H9 (cell line): ENCODE data around the gene GPR12. TPM values are rescaled to one million over a fixed set of nuclear protein-coding genes. Genes with fewer than 3 reads are reported as not detected.

ENCODE experiments used
- DNase-seq: peaks from one replicate; pipeline ENCODE4 v3.0.0-alpha.2; 2017
- H2AFZ ChIP-seq: one replicate; pipeline ENCODE4 v1.6.1; 2013; ENCODE audit warnings: mild to moderate bottlenecking, low read length, control low read depth, moderate library complexity
- H2AK5ac ChIP-seq: 2 replicates; pipeline ENCODE4 v1.6.1; 2013; ENCODE audit warnings: low read length, control low read depth, mixed read lengths; ENCODE audit not compliant: insufficient read length
- H2BK120ac ChIP-seq: one replicate; pipeline ENCODE4 v1.6.1; 2013; ENCODE audit warnings: low read depth, mild to moderate bottlenecking, low read length, control low read depth, inconsistent platforms; ENCODE audit not compliant: poor library complexity, severe bottlenecking
- H2BK12ac ChIP-seq: 2 replicates; pipeline ENCODE4 v1.6.1; 2013; ENCODE audit warnings: low read length, control low read depth, mixed read lengths, low read depth; ENCODE audit not compliant: insufficient read length
- H2BK15ac ChIP-seq: 2 replicates; pipeline ENCODE4 v1.6.1; 2013; ENCODE audit warnings: low read depth, low read length, control low read depth
- H2BK20ac ChIP-seq: one replicate; pipeline ENCODE4 v1.6.1; 2013; ENCODE audit warnings: low read depth, mild to moderate bottlenecking, low read length, control low read depth, inconsistent platforms; ENCODE audit not compliant: poor library complexity, severe bottlenecking
- H2BK5ac ChIP-seq: 2 replicates; pipeline ENCODE4 v1.6.1; 2013; ENCODE audit warnings: low read length, control low read depth, mixed read lengths; ENCODE audit not compliant: insufficient read length
- H3K14ac ChIP-seq: 2 replicates; pipeline ENCODE4 v1.6.1; 2013; ENCODE audit warnings: low read length, control low read depth; ENCODE audit not compliant: insufficient read depth
- H3K18ac ChIP-seq: 2 replicates; pipeline ENCODE4 v1.6.1; 2013; ENCODE audit warnings: low read depth, mild to moderate bottlenecking, mixed read lengths, low read length, control low read depth; ENCODE audit not compliant: insufficient read length
- H3K23ac ChIP-seq: 2 replicates; pipeline ENCODE4 v1.6.1; 2013; ENCODE audit warnings: low read length, control low read depth, mixed read lengths, low read depth; ENCODE audit not compliant: insufficient read length
- H3K23me2 ChIP-seq: 2 replicates; pipeline ENCODE4 v1.6.1; 2013; ENCODE audit warnings: low read depth, mild to moderate bottlenecking, mixed read lengths, low read length, control low read depth; ENCODE audit not compliant: insufficient read length, poor library complexity, severe bottlenecking
- H3K27ac ChIP-seq: 2 replicates; pipeline ENCODE4 v1.5.1; 2013; ENCODE audit warnings: low read length, control low read depth, mixed read lengths, low read depth; ENCODE audit not compliant: insufficient read length
- H3K27me3 ChIP-seq: 2 replicates; pipeline ENCODE4 v1.6.1; 2013; ENCODE audit warnings: low read length, control low read depth, inconsistent platforms; ENCODE audit not compliant: insufficient read depth
- H3K4ac ChIP-seq: 2 replicates; pipeline ENCODE4 v1.6.1; 2013; ENCODE audit warnings: low read depth, mild to moderate bottlenecking, control low read depth, inconsistent platforms, low read length, moderate library complexity
- H3K4me1 ChIP-seq: 2 replicates; pipeline ENCODE4 v1.6.1; 2013; ENCODE audit warnings: low read length, control low read depth, inconsistent platforms; ENCODE audit not compliant: insufficient read depth
- H3K4me2 ChIP-seq: 2 replicates; pipeline ENCODE4 v1.6.1; 2013; ENCODE audit warnings: low read length, control low read depth, mixed read lengths; ENCODE audit not compliant: insufficient read length, insufficient read depth
- H3K56ac ChIP-seq: 2 replicates; pipeline ENCODE4 v1.6.1; 2013; ENCODE audit warnings: low read depth, mild to moderate bottlenecking, mixed read lengths, low read length, control low read depth; ENCODE audit not compliant: insufficient read length
- H3K79me1 ChIP-seq: 2 replicates; pipeline ENCODE4 v1.6.1; 2013; ENCODE audit warnings: low read depth, mild to moderate bottlenecking, moderate library complexity, low read length, control low read depth, inconsistent platforms; ENCODE audit not compliant: insufficient read depth, poor library complexity, severe bottlenecking
- H3K79me2 ChIP-seq: 2 replicates; pipeline ENCODE4 v1.6.1; 2013; ENCODE audit warnings: low read length, control low read depth, inconsistent platforms; ENCODE audit not compliant: insufficient read depth
- H3K9ac ChIP-seq: 2 replicates; pipeline ENCODE4 v1.6.1; 2013; ENCODE audit warnings: low read length, control low read depth, mixed read lengths; ENCODE audit not compliant: insufficient read length; ENCODE audit errors: extremely low read depth
- H3K9me3 ChIP-seq: one replicate; pipeline ENCODE4 v1.6.1; 2013; ENCODE audit warnings: low read depth, low read length, inconsistent platforms; ENCODE audit not compliant: control insufficient read depth
- H3T11ph ChIP-seq: one replicate; pipeline ENCODE4 v1.6.1; 2013; ENCODE audit warnings: mild to moderate bottlenecking, low read length, control low read depth, inconsistent platforms
- H4K20me1 ChIP-seq: one replicate; pipeline ENCODE4 v1.6.1; 2013; ENCODE audit not compliant: control insufficient read depth, insufficient read length, insufficient read depth
- H4K5ac ChIP-seq: 2 replicates; pipeline ENCODE4 v1.6.1; 2013; ENCODE audit warnings: low read depth, mild to moderate bottlenecking, mixed read lengths, low read length, control low read depth; ENCODE audit not compliant: insufficient read length
- H4K8ac ChIP-seq: replicated peaks from 2 replicates; pipeline ENCODE4 v1.6.1; 2013; ENCODE audit warnings: low read length, control low read depth, mixed read lengths, low read depth; ENCODE audit not compliant: insufficient read length
- H4K91ac ChIP-seq: 2 replicates; pipeline ENCODE4 v1.6.1; 2013; ENCODE audit warnings: low read depth, mild to moderate bottlenecking, moderate library complexity, mixed read lengths, low read length, control low read depth; ENCODE audit not compliant: insufficient read length
- H3K27ac Mint-ChIP-seq, 3 experiments: 2 replicates in 2 of 3; 3 replicates in 1 of 3; pipeline ENCODE4 v1.8.0; 2020 to 2021; ENCODE audit warnings: mixed read lengths in 3 of 3, mild to moderate bottlenecking in 1 of 3, moderate library complexity in 1 of 3
- H3K27me3 Mint-ChIP-seq: 2 replicates; pipeline ENCODE4 v1.8.0; 2021; ENCODE audit warnings: low read depth, mild to moderate bottlenecking, moderate library complexity, mixed read lengths
- H3K36me3 Mint-ChIP-seq, 3 experiments: 2 replicates in 2 of 3; 3 replicates in 1 of 3; pipeline ENCODE4 v1.8.0; 2020 to 2021; ENCODE audit warnings: low read depth in 3 of 3, mixed read lengths in 3 of 3; ENCODE audit not compliant: insufficient read depth in 1 of 3
- H3K4me1 Mint-ChIP-seq, 2 experiments: 2 replicates each; pipeline ENCODE4 v1.8.0; 2020; ENCODE audit warnings: mixed read lengths in 2 of 2
- H3K4me3 Mint-ChIP-seq, 2 experiments: 2 replicates in 1 of 2; 3 replicates in 1 of 2; pipeline ENCODE4 v1.8.0; 2020 to 2021; ENCODE audit warnings: mild to moderate bottlenecking in 2 of 2, mixed read lengths in 2 of 2, moderate library complexity in 1 of 2
- H3K9me3 Mint-ChIP-seq, 2 experiments: 2 replicates in 1 of 2; 3 replicates in 1 of 2; pipeline ENCODE4 v1.8.0; 2020; ENCODE audit warnings: mild to moderate bottlenecking in 2 of 2, mixed read lengths in 2 of 2, moderate library complexity in 1 of 2
- WGBS: extraction: QIAGEN DNeasy Blood & Tissue Kit; methylation state at CpG from one replicate; pipeline ENCODE4 v1.1.7; 2013; ENCODE audit warnings: missing lambda C conversion rate, low lambda C conversion rate, mixed read lengths; ENCODE audit not compliant: insufficient read length; ENCODE audit errors: extremely low coverage; 5-methylcytosine and 5-hydroxymethylcytosine counted together
- total RNA-seq: library from RNA; stranded (reverse); gene quantifications from 2 replicates; pipeline ENCODE4 v1.2.1, GENCODE V29; 2021
- TF ChIP-seq, protein P1 (sequence below): fragments of 200-600 bp; sonication (generic); conservative IDR thresholded peaks from 3 replicates; pipeline ENCODE4 v1.8.0; 2021; ENCODE audit warnings: antibody characterized with exemption, mild to moderate bottlenecking

Gene GPR12
- total RNA-seq, 1 experiment from 2014 or later, result not detected

DNA sequence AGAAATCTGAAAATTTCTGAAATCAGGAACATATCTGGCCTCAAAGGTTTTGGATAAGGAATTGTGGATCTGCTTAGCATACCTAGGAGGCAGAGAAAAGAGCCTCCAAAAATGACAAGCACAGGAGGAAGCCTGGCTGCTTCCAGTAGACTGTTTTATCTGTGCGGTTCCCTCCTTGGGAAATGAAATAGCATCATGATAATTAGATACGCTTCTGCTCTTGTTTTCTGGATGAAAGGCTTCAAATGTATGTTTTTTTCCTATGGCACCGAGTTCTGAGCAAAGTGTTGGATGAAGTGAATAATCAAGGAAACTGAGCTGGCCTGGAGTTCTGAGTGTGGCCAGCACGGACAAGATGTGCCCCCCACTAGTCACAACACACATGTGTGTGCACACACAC, 19.8 kb upstream of the GPR12 start:
- no peaks in the 10 kb centered on the region for H3K79me2 ChIP-seq
- H3K23ac ChIP-seq, result no peak overlapping the region
- H2BK20ac ChIP-seq, result no peak overlapping the region
- no peak overlapping the region for H4K8ac ChIP-seq
- H2BK5ac ChIP-seq, result no peak overlapping the region
- H3K4me2 ChIP-seq, result no peak overlapping the region
- H3K36me3 Mint-ChIP-seq, result no peaks in the 10 kb centered on the region; a peak in 2 of 7 replicates
- no peak for DNase-seq
- no peak overlapping the region for H4K91ac ChIP-seq
- no peak overlapping the region for H3K27ac ChIP-seq
- H3K27ac Mint-ChIP-seq, result no peak overlapping the region
- H4K20me1 ChIP-seq, result no peaks in the 10 kb centered on the region
- H3K4me1 ChIP-seq, result peaks cover 3% of the 10 kb centered on the region; the same call in 1 of the 2 replicates
- H3K4ac ChIP-seq, result no peak overlapping the region
- H3K27me3 Mint-ChIP-seq, result peaks cover 10% of the 10 kb centered on the region
- no peak overlapping the region for H2BK12ac ChIP-seq
- no peak overlapping the region for H4K5ac ChIP-seq
- H3K23me2 ChIP-seq, result peaks cover 5% of the 10 kb centered on the region
- H2AK5ac ChIP-seq, result no peak overlapping the region
- peaks cover 10 to 11% of the 10 kb centered on the region in 2 experiments for H3K4me1 Mint-ChIP-seq
- H3K79me1 ChIP-seq, result no peaks in the 10 kb centered on the region
- WGBS, result no CpG with 5 or more reads among the region's 4 CpGs
- no peak overlapping the region for H3K56ac ChIP-seq
- H3K18ac ChIP-seq, result no peak overlapping the region
- no peak overlapping the region for H2BK15ac ChIP-seq
- no peak overlapping the region for H3T11ph ChIP-seq
- peaks cover 5 to 10% of the 10 kb centered on the region in 2 experiments; a peak in 4 of 5 replicates for H3K9me3 Mint-ChIP-seq
- no peak overlapping the region for H3K14ac ChIP-seq
- no peaks in the 10 kb centered on the region for H3K27me3 ChIP-seq
- H3K9me3 ChIP-seq, result no peaks in the 10 kb centered on the region
- no peak overlapping the region for H3K4me3 Mint-ChIP-seq
- no peak overlapping the region for H2BK120ac ChIP-seq
- H3K9ac ChIP-seq, result no peak overlapping the region
- H2AFZ ChIP-seq, result no peak overlapping the region
- TF ChIP-seq, protein P1, sequence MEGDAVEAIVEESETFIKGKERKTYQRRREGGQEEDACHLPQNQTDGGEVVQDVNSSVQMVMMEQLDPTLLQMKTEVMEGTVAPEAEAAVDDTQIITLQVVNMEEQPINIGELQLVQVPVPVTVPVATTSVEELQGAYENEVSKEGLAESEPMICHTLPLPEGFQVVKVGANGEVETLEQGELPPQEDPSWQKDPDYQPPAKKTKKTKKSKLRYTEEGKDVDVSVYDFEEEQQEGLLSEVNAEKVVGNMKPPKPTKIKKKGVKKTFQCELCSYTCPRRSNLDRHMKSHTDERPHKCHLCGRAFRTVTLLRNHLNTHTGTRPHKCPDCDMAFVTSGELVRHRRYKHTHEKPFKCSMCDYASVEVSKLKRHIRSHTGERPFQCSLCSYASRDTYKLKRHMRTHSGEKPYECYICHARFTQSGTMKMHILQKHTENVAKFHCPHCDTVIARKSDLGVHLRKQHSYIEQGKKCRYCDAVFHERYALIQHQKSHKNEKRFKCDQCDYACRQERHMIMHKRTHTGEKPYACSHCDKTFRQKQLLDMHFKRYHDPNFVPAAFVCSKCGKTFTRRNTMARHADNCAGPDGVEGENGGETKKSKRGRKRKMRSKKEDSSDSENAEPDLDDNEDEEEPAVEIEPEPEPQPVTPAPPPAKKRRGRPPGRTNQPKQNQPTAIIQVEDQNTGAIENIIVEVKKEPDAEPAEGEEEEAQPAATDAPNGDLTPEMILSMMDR, result no peak
